AML-193 (cell line): Measurements from ENCODE around the gene SRRD.
"Not testable (repeated sequence)": the region's sequence is repeated elsewhere in the genome, so short reads cannot be mapped to it uniquely, and the experiment has no call there.

Experiments used
- DNase-seq, 2 experiments: peaks; one replicate each; lab custom pipeline; 2025; lab: John Stamatoyannopoulos, UW

The SRRD gene, protein sequence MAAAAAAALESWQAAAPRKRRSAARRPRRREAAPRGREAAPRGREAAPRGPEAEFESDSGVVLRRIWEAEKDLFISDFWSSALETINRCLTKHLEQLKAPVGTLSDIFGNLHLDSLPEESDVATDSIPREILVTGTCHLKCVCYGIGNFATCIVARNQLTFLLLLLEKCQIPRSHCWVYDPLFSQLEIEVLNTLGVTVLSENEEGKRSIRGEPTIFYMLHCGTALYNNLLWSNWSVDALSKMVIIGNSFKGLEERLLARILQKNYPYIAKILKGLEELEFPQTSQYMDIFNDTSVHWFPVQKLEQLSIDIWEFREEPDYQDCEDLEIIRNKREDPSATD

GRCh38 chr22:26483439-26484359 lies at the start of gene SRRD, which contains the start of gene HPS4:
SRRD (plus strand) TSS chr22:26483877; CDS start chr22:26483891, 14 bp downstream.
HPS4 (minus strand) TSS chr22:26483783; CDS start chr22:26481762, 2,021 bp downstream.
- peak; percentile 59 to 75 for DNase-seq

DNA sequence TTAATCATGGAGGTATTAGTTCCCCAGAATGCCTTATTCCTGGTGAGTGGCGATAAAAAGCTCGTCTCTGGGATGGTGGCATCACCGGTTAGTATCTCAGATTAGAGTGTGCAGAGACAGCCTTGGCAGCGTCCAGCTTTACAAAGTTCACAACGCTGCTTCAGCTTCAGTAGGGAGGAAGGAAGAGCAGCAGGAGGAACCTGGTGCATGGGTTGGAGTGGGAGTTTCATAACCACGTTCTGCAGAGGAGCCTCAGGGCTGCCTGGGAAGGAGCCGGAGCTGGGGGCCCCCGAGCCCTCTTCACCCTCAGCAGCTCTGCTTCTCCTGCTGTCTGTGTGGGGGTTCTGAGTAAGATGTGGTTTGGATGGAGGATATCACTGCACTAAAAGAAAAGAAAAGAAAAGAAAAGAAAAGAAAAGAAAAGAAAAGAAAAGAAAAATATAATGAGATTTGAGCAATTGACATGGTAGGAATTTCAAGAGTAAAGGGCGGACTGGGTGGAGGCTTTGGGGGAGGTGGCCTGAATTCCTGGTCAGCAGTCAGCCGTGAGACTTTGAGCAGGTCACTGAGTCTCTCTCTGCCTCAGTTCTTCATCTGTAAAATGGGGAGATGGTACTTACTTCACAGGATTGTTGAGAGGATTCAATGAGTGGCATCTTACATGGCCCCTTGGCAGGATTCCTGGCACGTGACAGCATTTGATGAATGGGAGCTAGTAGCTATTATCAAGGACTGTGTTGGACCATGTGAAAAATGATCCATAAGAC lies 48.2 kb upstream of the SRRD start:
- peak; percentile 7 to 29 for DNase-seq

GRCh38 chr22:26436903-26437515 lies 46.7 kb upstream of the SRRD start:
- DNase-seq: no peak

DNA sequence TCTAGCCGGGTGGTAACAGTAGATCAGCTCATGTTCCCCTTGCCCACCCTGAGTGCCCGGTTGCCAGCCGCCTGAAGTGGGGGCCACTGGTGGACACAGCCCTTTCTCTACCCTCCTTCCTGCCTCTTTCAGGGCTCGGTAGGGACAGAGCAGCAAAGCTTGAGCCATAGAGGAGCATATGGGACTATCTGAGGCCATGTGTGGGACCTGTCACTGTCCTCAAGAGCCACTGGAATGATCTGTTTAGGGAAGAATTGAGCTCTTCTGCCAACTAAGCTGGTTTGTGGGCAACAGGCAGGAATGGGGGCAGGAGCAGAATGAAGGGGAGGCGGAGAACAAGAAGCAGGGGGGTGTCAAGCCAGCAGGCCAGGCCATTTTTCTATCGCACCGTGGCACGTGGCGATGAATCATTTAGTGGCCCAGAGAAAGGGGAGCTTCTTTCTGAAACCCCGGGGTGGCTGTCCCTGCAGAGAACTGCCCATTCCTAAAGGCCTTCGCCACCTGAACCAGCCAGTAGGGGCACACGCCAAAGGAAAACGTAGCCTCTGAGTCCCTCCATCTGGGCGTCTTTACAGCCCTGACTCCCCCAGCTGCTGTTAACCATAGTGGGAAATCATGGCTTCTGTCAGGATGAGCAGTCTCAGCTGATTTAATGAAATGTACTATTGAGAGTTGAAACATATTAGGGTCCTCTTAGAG lies 45.8 kb upstream of the SRRD start:
- no peak for DNase-seq

DNA sequence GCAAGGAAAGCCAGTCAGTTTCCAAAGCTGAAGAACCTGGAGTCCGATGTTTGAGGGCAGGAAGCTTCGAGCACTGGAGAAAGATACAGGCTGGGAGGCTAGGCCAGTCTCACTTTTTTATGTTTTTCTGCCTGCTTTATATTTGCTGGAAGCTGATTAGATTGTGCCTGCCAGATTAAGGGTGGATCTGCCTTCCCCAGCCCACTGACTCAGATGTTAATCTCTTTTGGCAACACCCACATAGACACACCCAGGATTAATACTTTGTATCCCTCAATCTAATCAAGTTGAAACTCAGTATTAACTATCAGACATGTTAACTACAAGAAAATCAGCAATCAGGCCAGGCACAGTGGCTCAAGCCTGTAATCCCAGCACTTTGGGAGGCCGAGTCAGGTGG lies 44.9 kb upstream of the SRRD start:
- DNase-seq: not testable (repeated sequence)

DNA sequence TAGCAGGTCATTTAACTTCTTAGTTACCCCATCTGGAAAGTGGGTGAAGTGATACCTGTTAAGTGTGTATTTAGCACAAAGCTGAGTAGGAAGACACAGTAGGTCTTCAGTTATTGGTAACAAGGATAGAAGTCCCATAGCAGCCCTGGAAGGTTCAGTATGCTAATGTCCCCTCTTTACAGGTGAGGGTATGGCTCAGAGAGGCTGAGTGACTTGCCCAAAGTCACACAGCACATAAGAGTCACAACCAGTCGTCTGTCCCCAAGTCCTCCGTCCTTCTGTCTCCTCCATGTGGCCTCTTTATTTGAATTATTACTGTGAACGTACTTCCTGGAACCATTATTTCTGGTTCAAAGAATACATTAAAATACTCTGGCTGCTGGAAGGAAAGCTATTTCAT lies 44.1 kb upstream of the SRRD start:
- DNase-seq: no peak

GRCh38 chr22:26442086-26442756 lies 41.5 kb upstream of the SRRD start:
- no peak for DNase-seq

DNA sequence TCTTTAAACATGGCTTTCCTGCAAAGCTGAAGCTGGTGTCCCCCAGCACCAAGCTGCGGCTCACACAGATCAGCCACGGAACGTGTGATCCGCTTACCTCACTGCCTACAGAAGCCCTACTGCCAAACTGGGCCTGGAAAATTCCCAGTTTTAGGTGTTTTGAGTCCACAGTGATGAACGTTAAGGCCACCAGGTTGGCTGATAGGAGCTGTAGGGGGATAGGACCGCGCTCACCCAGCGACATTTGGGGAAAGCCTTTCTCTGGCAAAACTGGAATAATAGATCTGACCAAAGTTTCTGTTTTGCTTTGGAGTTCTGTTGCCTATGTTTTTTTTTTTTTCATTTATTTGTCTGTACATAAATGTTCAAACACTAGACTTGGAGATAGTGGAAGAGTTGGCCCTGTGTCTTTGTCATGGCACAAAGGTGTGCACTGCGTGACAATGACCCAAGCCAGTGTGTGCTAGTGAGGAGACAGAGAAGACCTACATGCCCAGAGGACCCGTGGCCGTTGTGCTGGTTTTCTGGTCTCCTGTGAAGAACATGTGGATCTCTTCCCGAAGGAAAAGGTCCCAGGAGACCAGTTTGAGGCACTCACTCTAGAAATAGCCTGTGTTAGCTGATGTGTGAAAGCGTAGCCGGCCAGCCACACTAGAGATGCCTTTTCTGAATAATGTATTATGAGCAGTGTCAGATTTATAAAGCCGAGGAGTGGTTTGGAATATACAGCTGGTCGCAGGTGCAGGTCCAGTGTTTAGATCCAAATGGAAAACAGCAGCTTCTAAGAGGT lies 39.6 kb upstream of the SRRD start:
- no peak for DNase-seq

GRCh38 chr22:26444777-26445176 lies 38.9 kb upstream of the SRRD start:
- no peak for DNase-seq

DNA sequence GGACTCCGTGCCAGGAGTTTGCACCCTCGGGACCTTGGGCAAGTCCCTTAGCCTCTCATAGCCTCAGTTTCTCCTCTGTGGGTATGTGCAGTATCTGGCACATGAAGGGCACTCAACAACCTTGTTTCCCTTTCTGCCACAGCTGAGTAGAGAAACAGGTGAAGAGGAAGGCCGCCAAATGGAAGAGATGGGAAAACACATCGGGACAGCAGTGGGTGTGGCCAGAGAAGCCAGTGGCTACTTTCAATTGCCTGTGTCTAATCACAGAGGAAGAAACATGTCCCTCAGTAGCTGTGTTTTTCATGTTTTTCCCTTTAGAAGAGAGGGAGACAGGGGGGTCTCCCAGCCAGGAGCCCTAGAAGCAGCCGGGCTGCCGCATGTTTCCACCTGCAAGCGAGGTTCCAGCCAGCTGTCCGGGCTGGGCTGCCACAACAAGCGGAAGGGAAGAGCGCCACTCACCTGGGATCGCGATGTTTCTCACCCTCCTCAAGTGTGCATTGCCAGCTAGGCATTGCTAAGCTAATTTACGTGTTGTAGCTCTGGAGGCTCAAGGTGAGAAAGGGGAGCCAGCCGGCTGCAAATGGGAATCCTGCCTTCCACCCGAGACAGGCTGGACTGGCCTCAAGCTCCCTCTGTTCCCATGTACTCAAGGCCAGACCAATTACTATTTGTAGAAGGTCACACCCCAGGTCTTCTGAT lies 38.0 kb upstream of the SRRD start:
- no peak for DNase-seq

GRCh38 chr22:26446808-26447515 lies 36.7 kb upstream of the SRRD start:
- DNase-seq: no peak

- DNase-seq: no peak
These were observed 35.9 kb upstream of the SRRD start for GRCh38 chr22:26447584-26448329.

GRCh38 chr22:26448334-26448733 lies 35.3 kb upstream of the SRRD start:
- DNase-seq: no peak

DNA sequence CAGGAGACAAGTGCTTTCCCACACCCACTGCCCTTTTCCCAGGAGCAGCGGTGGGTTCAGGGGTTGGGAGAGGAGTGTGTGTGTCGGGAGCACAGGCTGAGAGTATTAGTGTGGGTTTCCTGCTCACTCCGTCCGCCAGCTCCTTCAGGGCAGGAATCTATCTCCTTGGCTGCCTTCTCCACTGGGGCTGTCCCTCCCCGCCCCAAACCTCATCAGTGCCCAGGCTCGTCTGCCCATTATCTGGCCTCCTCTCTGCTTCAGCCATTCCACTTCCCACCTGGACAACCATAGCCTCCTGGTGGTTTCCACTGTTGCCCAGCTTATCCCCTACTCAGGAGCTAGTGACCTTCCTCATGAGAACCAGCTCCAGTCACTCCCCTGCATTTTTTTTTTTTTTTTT lies 34.7 kb upstream of the SRRD start:
- DNase-seq: no peak

GRCh38 chr22:26450453-26451185 lies 33.1 kb upstream of the SRRD start:
- no peak for DNase-seq

- no peak for DNase-seq
These were observed 31.3 kb upstream of the SRRD start for GRCh38 chr22:26452236-26453016.
